SH-SY5Y (cell line): ENCODE results near the gene DENND2D.

ENCODE experiments used
- GATA2 ChIP-seq: IDR thresholded peaks from 2 replicates; pipeline ENCODE4 v1.6.1; 2011; ENCODE audit warnings: mild to moderate bottlenecking, low read depth, low read length
- GATA3 ChIP-seq: IDR thresholded peaks from 2 replicates; pipeline ENCODE4 v1.6.1; 2011; ENCODE audit warnings: low read depth, mild to moderate bottlenecking, low read length, moderate library complexity

DNA sequence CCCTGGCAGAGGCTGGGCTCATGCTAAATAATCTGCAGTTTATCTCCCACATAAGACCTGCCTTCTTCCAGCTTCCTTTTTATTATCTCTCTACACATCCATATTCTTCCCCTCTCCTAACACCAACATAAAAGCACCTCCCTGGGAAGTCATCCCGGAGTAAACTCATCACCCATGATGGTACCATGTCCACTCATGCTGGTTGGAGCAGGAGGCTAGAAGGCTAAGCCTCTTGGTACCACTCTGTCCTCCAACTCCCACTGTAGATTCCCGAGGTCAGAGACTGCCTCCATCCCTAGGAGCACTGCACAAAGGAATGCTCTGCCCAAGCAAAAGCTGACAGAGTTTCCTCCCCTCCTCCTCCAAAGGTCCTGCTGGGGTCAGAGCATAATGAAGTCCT lies 4.2 kb downstream of the DENND2D start:
- no peak for TF ChIP-seq GATA2
- no peak for TF ChIP-seq GATA3
